ENCODE data around the gene SYAP1. TPM values are rescaled to one million over a fixed set of nuclear protein-coding genes. Genes with fewer than 3 reads are reported as not detected.
A peak's percentile ranks its signal among the peaks of the same experiment; 100 is the strongest.
"Not testable (repeated sequence)": the region's sequence is repeated elsewhere in the genome, so short reads cannot be mapped to it uniquely, and the experiment has no call there.

Gene SYAP1
- total and polyA plus RNA-seq, 7 experiments from 2014 or later: 13.6 to 36.9 (median 15.6) TPM

GRCh38 chrX:16711219-16711811 is 8.1 kb upstream of the SYAP1 start:
- H3K36me3 ChIP-seq (ENCODE audit: control insufficient read depth in 2 of 3, insufficient read depth in 3 of 3, low read length in 3 of 3): no peaks in the 10 kb centered on the region
- DNase-seq: no peak
- H3K4me1 ChIP-seq (ENCODE audit: control insufficient read depth in 2 of 2, insufficient read depth in 2 of 2, low read length in 2 of 2): no peaks in the 10 kb centered on the region
- Mint-ChIP-seq H3K4me1 (peaks cover 0 to 19% (median 15%) of the 10 kb centered on the region in 7 donors), H3K27me3 (no peaks in the 10 kb centered on the region), H3K4me3 (peak overlapping the region; percentile 71 to 90 (median 86)), H3K9me3 (no peaks in the 10 kb centered on the region), H3K36me3 (peaks cover 0 to 2% (median 0%) of the 10 kb centered on the region in 5 donors), H3K27ac (peak overlapping the region; percentile 60 to 92 (median 87))
- intact Hi-C loops (cut with micrococcal nuclease): loop anchor here (5.0 to 10.0 kb wide), 5 partner anchors 917 to 1839 kb away; partner anchors contain the start of genes CA5B (in 1 of the 2), FANCB (in 1 of the 2), MOSPD2 (in 1 of the 2) and SCML1 (in 1 of the 2)
- H3K27me3 ChIP-seq (ENCODE audit: control insufficient read depth in 2 of 2, insufficient read depth in 2 of 2, low read length in 2 of 2): no peaks in the 10 kb centered on the region
- H3K4me3 ChIP-seq (ENCODE audit: low read length): peak overlapping the region; percentile 60
- no peaks in the 10 kb centered on the region for H3K9me3 ChIP-seq (ENCODE audit: control insufficient read depth in 2 of 3, low read length in 3 of 3)
- ATAC-seq: no peak
- ChIA-PET CTCF (interaction anchor here (0.6 kb wide), 1 partner anchor 226 kb away, joined by 3 read pairs; no protein-coding TSS in a partner anchor), POLR2A (interaction anchor here (1.2 kb wide), 1 partner anchor 8 kb away, joined by 4 read pairs; the partner anchor contains the start of gene SYAP1)
- H3K27ac ChIP-seq (ENCODE audit: low read depth, low read length): peak overlapping the region; percentile 70

- Histone ChIP-seq H3K9me3 (ENCODE audit: control insufficient read depth in 2 of 3, low read length in 3 of 3) (no peaks in the 10 kb centered on the region), H3K27me3 (ENCODE audit: control insufficient read depth in 2 of 2, insufficient read depth in 2 of 2, low read length in 2 of 2) (no peaks in the 10 kb centered on the region), H3K36me3 (ENCODE audit: control insufficient read depth in 2 of 3, insufficient read depth in 3 of 3, low read length in 3 of 3) (no peaks in the 10 kb centered on the region), H3K27ac (ENCODE audit: low read depth, low read length) (peak overlapping the region; percentile 70), H3K4me1 (ENCODE audit: control insufficient read depth in 2 of 2, insufficient read depth in 2 of 2, low read length in 2 of 2) (no peaks in the 10 kb centered on the region), H3K4me3 (ENCODE audit: low read length) (peak overlapping the region; percentile 60)
- Mint-ChIP-seq H3K27me3 (no peaks in the 10 kb centered on the region), H3K4me3 (peak overlapping the region; percentile 87 to 93 (median 90)), H3K4me1 (peaks cover 0 to 19% (median 15%) of the 10 kb centered on the region in 7 donors), H3K36me3 (peaks cover 0 to 2% (median 0%) of the 10 kb centered on the region in 5 donors), H3K27ac (peak overlapping the region; percentile 80 to 94 (median 89)), H3K9me3 (no peaks in the 10 kb centered on the region)
- ATAC-seq (peak; percentile 54), DNase-seq (peak in 3 of 9 donors; percentile 6 to 44 (median 17))
- intact Hi-C loops (cut with micrococcal nuclease): loop anchor here (1.0 to 10.0 kb wide), 6 partner anchors 917 to 1840 kb away; partner anchors contain the start of genes CA5B (in 1 of the 2), FANCB (in 1 of the 2), MOSPD2 (in 1 of the 2) and SCML1 (in 1 of the 2)
- ChIA-PET POLR2A (interaction anchor here (1.3 kb wide), 1 partner anchor 857 kb away, joined by 3 read pairs; the partner anchor contains the start of gene AP1S2), CTCF (interaction anchor here (1.3 kb wide), 1 partner anchor 16 kb away, joined by 3 read pairs; no protein-coding TSS in a partner anchor)
Observed at GRCh38 chrX:16711893-16712547, 7.4 kb upstream of the SYAP1 start.

GRCh38 chrX:16712548-16713155 is 6.8 kb upstream of the SYAP1 start, which contains the start of gene CTPS2:
Gene CTPS2 (minus strand): TSS chrX:16712669. CDS start chrX:16702902, 9,767 bp downstream.
- H3K4me3 Mint-ChIP-seq: peak within 1 kb of the TSS; percentile 87 to 93 (median 90)
- no peaks in the 10 kb centered on the region for H3K9me3 Mint-ChIP-seq
- intact Hi-C loops (cut with micrococcal nuclease): loop anchor here (1.0 to 10.0 kb wide), 6 partner anchors 918 to 1840 kb away; partner anchors contain the start of genes CA5B (in 1 of the 2), FANCB (in 1 of the 2), MOSPD2 (in 1 of the 2) and SCML1 (in 1 of the 2)
- Histone ChIP-seq H3K27ac (ENCODE audit: low read depth, low read length) (peak within 1 kb of the TSS; percentile 70), H3K27me3 (ENCODE audit: control insufficient read depth in 2 of 2, insufficient read depth in 2 of 2, low read length in 2 of 2) (no peaks in the 10 kb centered on the region), H3K9me3 (ENCODE audit: control insufficient read depth in 2 of 3, low read length in 3 of 3) (no peaks in the 10 kb centered on the region), H3K36me3 (ENCODE audit: control insufficient read depth in 2 of 3, insufficient read depth in 3 of 3, low read length in 3 of 3) (no peaks in the 10 kb centered on the region), H3K4me1 (ENCODE audit: control insufficient read depth in 2 of 2, insufficient read depth in 2 of 2, low read length in 2 of 2) (no peaks in the 10 kb centered on the region), H3K4me3 (ENCODE audit: low read length) (peak within 1 kb of the TSS; percentile 60)
- ChIA-PET POLR2A (interaction anchor here (1.3 kb wide), 1 partner anchor 858 kb away, joined by 3 read pairs; the partner anchor contains the start of gene AP1S2), CTCF (interaction anchor here (1.3 kb wide), 1 partner anchor 16 kb away, joined by 3 read pairs; no protein-coding TSS in a partner anchor)
- DNase-seq (peak in 8 of 9 donors; percentile 29 to 49 (median 40)), ATAC-seq (peak; percentile 92)
- H3K27me3 Mint-ChIP-seq: no peaks in the 10 kb centered on the region
- H3K36me3 Mint-ChIP-seq: peaks cover 0 to 2% (median 0%) of the 10 kb centered on the region in 5 donors
- peaks cover 0 to 19% (median 15%) of the 10 kb centered on the region in 7 donors for H3K4me1 Mint-ChIP-seq
- H3K27ac Mint-ChIP-seq: peak within 1 kb of the TSS; percentile 82 to 94 (median 89)

- H3K4me3 ChIP-seq (ENCODE audit: low read length): no peak overlapping the region
- peak overlapping the region in 1 of 10 donors; percentile 53 for H3K4me3 Mint-ChIP-seq
- CTCF ChIA-PET: no interaction called here
- H3K36me3 ChIP-seq (ENCODE audit: control insufficient read depth in 2 of 3, insufficient read depth in 3 of 3, low read length in 3 of 3): peaks cover 0 to 1% (median 0%) of the 10 kb centered on the region in 3 experiments
- DNase-seq: no peak
- no peak for ATAC-seq
- H3K27me3 ChIP-seq (ENCODE audit: control insufficient read depth in 2 of 2, insufficient read depth in 2 of 2, low read length in 2 of 2): no peaks in the 10 kb centered on the region
- no peak overlapping the region for H3K27ac ChIP-seq (ENCODE audit: low read depth, low read length)
- H3K9me3 ChIP-seq (ENCODE audit: control insufficient read depth in 2 of 3, low read length in 3 of 3): no peaks in the 10 kb centered on the region
- H3K9me3 Mint-ChIP-seq: peaks cover 0 to 4% (median 0%) of the 10 kb centered on the region in 11 donors
- H3K4me1 Mint-ChIP-seq: peaks cover 0 to 32% (median 20%) of the 10 kb centered on the region in 7 donors
- H3K36me3 Mint-ChIP-seq: peaks cover 0 to 1% (median 0%) of the 10 kb centered on the region in 5 donors
- intact Hi-C loops (cut with micrococcal nuclease): loop anchor here (5.0 to 10.0 kb wide), 5 partner anchors 920 to 1842 kb away; partner anchors contain the start of genes CA5B (in 1 of the 2), FANCB (in 1 of the 2), MOSPD2 (in 1 of the 2) and SCML1 (in 1 of the 2)
- peak overlapping the region in 3 of 9 donors; percentile 52 to 85 (median 72) for H3K27ac Mint-ChIP-seq
- POLR2A ChIA-PET: no interaction called here
- no peaks in the 10 kb centered on the region for H3K27me3 Mint-ChIP-seq
- no peaks in the 10 kb centered on the region for H3K4me1 ChIP-seq (ENCODE audit: control insufficient read depth in 2 of 2, insufficient read depth in 2 of 2, low read length in 2 of 2)
Observed at GRCh38 chrX:16714504-16714903, 4.9 kb upstream of the SYAP1 start.

GRCh38 chrX:16715638-16716037 is 3.8 kb upstream of the SYAP1 start:
- Mint-ChIP-seq H3K27ac (peak overlapping the region in 2 of 9 donors; percentile 49 to 51), H3K4me1 (peaks cover 0 to 42% (median 27%) of the 10 kb centered on the region in 7 donors)
- H3K9me3 ChIP-seq (ENCODE audit: control insufficient read depth in 2 of 3, low read length in 3 of 3); H3K9me3 Mint-ChIP-seq; H3K4me3 ChIP-seq (ENCODE audit: low read length); H3K4me3 Mint-ChIP-seq; H3K36me3 ChIP-seq (ENCODE audit: control insufficient read depth in 2 of 3, insufficient read depth in 3 of 3, low read length in 3 of 3); DNase-seq; H3K36me3 Mint-ChIP-seq; H3K4me1 ChIP-seq (ENCODE audit: control insufficient read depth in 2 of 2, insufficient read depth in 2 of 2, low read length in 2 of 2); H3K27ac ChIP-seq (ENCODE audit: low read depth, low read length); POLR2A ChIA-PET; CTCF ChIA-PET; H3K27me3 Mint-ChIP-seq; H3K27me3 ChIP-seq (ENCODE audit: control insufficient read depth in 2 of 2, insufficient read depth in 2 of 2, low read length in 2 of 2); ATAC-seq: not testable (repeated sequence)
- intact Hi-C loops (cut with micrococcal nuclease): loop anchor here (5.0 to 10.0 kb wide), 4 partner anchors 921 to 1022 kb away; partner anchors contain the start of genes SCML1 (in 2 of the 2) and ZRSR2 (in 1 of the 2)

GRCh38 chrX:16716451-16716850 is 3.0 kb upstream of the SYAP1 start:
- H3K4me3 Mint-ChIP-seq; H3K9me3 ChIP-seq (ENCODE audit: control insufficient read depth in 2 of 3, low read length in 3 of 3); H3K27me3 ChIP-seq (ENCODE audit: control insufficient read depth in 2 of 2, insufficient read depth in 2 of 2, low read length in 2 of 2); DNase-seq; H3K36me3 Mint-ChIP-seq; H3K27ac ChIP-seq (ENCODE audit: low read depth, low read length); H3K27me3 Mint-ChIP-seq; H3K9me3 Mint-ChIP-seq; H3K4me3 ChIP-seq (ENCODE audit: low read length); H3K36me3 ChIP-seq (ENCODE audit: control insufficient read depth in 2 of 3, insufficient read depth in 3 of 3, low read length in 3 of 3); ATAC-seq; POLR2A ChIA-PET: not testable (repeated sequence)
- CTCF ChIA-PET: interaction anchor here (0.6 kb wide), 1 partner anchor 347 kb away, joined by 3 read pairs; no protein-coding TSS in a partner anchor
- H3K4me1 ChIP-seq (ENCODE audit: control insufficient read depth in 2 of 2, insufficient read depth in 2 of 2, low read length in 2 of 2): peaks cover 0 to 10% of the 10 kb centered on the region in 2 donors
- H3K27ac Mint-ChIP-seq: peak overlapping the region in 2 of 9 donors; percentile 49 to 78
- peaks cover 0 to 43% (median 27%) of the 10 kb centered on the region in 7 donors for H3K4me1 Mint-ChIP-seq
- intact Hi-C loops (cut with micrococcal nuclease): loop anchor here (5.0 to 10.0 kb wide), 4 partner anchors 922 to 1021 kb away; partner anchors contain the start of genes SCML1 (in 2 of the 2) and ZRSR2 (in 1 of the 2)
